GM12874 (cell line): ENCODE measurements around the gene ENOX1.

Source experiments
- TF ChIP-seq, protein P1 (sequence below): IDR thresholded peaks from 2 replicates; pipeline ENCODE4 v1.5.1; 2011; ENCODE audit warnings: low read depth, mild to moderate bottlenecking, control low read depth, low read length, moderate library complexity; ENCODE audit not compliant: insufficient read depth

ENOX1 gene

DNA sequence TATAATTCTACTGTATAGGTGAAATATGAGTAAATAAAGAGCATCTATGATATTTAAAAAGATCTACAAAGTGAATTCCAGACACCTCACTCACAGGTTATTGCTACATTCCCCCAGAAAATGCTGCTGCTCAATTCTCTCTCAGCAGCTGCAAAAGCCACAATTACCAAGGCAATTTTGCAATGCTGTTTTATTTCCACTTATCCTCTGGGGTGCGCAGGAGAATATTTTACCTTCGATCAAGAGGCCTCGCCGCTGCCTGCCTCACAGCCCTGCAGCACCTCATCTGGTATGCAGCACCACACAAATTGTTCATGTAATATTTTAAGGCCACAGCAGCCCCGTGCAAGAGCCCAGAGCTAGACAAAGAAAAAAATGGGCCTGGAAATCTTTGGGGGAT is 430.2 kb downstream of the ENOX1 start:
- TF ChIP-seq, protein P1, sequence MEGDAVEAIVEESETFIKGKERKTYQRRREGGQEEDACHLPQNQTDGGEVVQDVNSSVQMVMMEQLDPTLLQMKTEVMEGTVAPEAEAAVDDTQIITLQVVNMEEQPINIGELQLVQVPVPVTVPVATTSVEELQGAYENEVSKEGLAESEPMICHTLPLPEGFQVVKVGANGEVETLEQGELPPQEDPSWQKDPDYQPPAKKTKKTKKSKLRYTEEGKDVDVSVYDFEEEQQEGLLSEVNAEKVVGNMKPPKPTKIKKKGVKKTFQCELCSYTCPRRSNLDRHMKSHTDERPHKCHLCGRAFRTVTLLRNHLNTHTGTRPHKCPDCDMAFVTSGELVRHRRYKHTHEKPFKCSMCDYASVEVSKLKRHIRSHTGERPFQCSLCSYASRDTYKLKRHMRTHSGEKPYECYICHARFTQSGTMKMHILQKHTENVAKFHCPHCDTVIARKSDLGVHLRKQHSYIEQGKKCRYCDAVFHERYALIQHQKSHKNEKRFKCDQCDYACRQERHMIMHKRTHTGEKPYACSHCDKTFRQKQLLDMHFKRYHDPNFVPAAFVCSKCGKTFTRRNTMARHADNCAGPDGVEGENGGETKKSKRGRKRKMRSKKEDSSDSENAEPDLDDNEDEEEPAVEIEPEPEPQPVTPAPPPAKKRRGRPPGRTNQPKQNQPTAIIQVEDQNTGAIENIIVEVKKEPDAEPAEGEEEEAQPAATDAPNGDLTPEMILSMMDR: no peak

GRCh38 chr13:43355774-43356173 is 431.0 kb downstream of the ENOX1 start:
- TF ChIP-seq, protein P1: no peak

- TF ChIP-seq, protein P1: no peak
Observed at GRCh38 chr13:43354153-43354945, 432.4 kb downstream of the ENOX1 start.

DNA sequence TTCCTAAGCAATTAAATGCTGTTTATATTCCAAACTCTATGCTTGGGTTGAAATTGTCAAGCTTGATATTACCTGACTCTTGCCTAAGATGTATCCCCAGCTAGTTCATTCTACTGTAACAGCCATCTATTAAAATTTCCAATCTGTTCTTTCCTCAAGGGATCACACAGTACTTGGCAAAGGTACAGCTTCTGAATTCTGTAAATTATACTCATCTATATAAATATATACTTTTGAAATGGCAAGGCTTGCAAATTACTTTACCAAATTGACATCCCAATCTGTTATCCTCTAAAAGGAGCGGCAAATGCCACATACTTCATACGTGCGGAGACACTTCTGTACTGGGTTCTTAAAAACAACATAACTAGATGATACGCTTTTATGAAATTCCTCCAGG is 433.1 kb downstream of the ENOX1 start:
- TF ChIP-seq, protein P1: no peak

GRCh38 chr13:43348397-43348796 is 438.4 kb downstream of the ENOX1 start:
- TF ChIP-seq, protein P1: no peak

DNA sequence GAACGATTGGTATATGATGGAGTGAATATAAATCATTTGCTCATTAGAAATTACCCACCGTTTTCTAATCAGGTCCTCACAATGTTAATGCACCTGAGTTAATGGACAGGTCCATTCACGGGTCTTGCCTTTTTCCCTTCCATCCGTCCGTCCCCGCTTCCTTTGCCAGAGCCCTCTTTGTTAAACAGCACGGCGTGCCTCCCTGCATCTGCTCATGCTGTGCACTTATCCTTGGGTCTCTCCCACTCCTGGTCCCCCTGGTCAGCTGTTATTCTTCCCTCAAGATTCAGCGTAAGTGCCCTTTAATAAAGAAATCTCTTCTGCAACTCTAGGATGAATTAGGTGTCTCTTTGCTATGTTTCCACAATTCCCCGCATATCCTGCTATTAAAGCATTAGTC is 438.9 kb downstream of the ENOX1 start:
- TF ChIP-seq, protein P1: no peak

DNA sequence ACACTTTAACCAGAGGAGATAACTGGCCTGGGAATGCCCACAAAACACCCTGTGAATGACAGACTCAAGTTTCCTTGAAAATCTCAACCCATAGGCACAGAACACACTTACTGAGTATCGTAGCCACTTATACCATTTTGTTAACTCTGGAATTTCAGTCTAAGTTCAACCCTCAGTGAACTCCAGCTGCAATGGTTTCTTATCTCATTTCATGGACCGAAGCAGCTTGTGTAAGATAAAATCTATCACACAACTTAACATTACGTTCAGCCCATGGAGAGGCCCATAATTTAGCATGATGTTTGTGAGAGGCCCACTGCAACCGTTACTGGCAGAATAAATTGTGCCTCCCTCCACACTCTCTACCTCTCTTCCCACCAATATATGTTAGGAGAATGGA is 440.3 kb downstream of the ENOX1 start:
- TF ChIP-seq, protein P1: no peak

DNA sequence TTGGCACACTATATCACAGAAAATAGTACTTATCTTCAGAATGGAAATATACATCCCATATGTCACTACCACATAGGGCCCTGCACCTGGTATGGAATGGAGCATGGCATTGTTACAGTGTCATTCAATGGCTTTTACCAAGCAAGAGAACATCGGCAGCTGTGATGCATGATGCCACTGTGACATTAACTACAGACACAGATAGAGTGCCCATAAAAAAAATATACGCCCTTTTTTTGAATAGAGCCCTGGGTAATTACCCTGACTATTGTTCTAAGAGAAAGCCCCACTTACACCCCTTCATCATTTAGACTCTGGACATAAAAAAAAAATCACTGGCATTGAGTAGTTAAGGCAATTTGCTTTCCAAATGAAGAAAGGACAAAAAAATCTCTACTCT is 443.1 kb downstream of the ENOX1 start:
- TF ChIP-seq, protein P1: no peak
